Measurements from ENCODE around the gene PTPN20. TPM values are rescaled to one million over a fixed set of nuclear protein-coding genes. Genes with fewer than 3 reads are reported as not detected.

PTPN20 gene
- total and polyA plus RNA-seq, 2 of the 8 experiments (the other 6 are each of a cell fraction or from before 2014, with no cell fraction given): not detected

- TF ChIP-seq ATF3 (IDR thresholded peaks at IDR 0.05; ENCODE audit: insufficient read depth, low read depth, low read length) (no peak), RAD21 (IDR thresholded peaks at IDR 0.05 in 1 of 2, conservative IDR thresholded peaks at IDR 0.05 in 1 of 2; ENCODE audit: low read depth in 2 of 2, low read length in 2 of 2) (no peak)
Observed at GRCh38 chr10:47049906-47050305, 138.7 kb downstream of the PTPN20 start (continued).
